ENCODE results near the gene ACRV1.
"Not testable (repeated sequence)": the region's sequence is repeated elsewhere in the genome, so short reads cannot be mapped to it uniquely, and the experiment has no call there.

ACRV1 gene, protein sequence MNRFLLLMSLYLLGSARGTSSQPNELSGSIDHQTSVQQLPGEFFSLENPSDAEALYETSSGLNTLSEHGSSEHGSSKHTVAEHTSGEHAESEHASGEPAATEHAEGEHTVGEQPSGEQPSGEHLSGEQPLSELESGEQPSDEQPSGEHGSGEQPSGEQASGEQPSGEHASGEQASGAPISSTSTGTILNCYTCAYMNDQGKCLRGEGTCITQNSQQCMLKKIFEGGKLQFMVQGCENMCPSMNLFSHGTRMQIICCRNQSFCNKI

DNA sequence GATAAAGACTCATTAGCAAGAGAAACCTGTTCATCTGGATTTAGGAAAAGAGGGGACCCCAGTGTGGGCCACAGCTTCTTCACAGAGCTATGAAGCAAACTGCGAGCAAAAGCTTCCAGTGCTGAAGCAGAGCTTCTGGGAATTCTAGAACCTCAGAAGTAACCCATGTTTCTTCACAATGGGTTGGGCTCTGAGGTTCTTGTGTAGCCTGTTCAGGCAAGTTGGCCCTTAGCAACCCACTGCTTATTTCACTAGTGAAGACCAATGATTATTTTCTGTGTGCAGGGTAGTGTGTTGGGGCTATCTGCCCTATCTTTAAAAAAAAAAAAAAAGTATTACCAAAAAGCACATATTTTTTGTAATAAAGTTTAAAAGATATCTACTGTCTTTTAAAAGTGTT, at the start of gene ACRV1:
Gene ACRV1 (minus strand): TSS at position 101 of the 400 bp plus-strand sequence. CDS start 67 bp downstream, at position 34.
- DNase-seq (ENCODE audit: low spot score): no peak

DNA sequence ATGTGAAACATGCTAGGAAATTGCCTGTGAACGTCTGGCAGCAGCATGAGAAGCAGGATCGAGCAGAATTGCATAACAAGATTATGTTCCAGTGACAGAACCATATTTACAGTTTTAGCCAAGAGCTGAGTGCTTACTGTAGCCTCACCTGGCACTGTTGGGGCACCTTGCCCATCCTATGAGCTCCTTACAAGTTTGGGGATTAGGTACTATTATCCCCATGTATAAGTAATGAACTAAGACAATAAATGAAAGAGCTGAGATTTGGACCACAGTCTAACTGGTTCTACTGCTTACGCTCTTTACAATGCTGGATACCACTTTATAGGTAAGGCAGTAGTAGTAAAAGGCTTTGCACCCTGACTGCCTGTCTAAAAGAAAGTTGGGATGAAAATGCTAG, 48.3 kb upstream of the ACRV1 start:
- no peak for DNase-seq (ENCODE audit: low spot score)

DNA sequence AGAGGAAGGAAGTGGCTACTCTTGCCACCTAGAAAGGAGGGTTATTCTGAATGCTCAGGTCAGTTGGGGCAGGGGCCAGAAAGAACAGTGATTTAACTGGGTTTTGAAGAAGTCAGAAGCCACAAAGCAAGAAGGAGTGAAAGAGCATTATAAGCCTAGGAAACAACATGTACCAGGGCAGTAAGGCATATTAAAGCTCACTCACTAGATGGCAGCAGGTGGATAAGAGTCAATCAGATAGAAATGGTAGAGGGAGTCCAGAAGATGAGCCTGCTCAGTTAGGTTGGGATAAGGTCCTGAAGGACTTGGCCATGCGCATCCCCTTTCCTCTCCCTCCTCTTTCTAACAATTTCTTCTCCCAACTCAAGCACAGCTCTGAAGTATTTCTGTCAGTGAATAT, 43.5 kb upstream of the ACRV1 start:
- peak; percentile 35 for DNase-seq (ENCODE audit: low spot score)

DNA sequence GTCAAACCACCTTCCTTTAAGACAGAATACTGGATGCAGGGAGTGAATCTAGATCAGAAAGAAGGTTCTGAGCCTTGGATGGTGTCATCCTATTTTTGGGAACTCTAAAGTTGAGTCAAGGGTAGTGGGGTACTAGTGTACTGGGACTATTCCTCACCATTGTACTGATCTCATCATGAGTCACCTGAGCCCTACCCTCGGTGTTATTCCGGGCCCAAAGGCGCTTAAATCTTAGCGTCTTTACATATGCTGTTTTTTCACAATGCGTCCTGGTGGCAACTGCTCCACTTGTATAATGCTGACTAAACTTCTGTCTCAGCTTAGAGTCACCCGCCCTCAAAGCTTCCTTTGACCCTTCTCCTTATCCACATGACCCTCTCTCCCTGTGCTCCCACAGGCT, 40.1 kb upstream of the ACRV1 start:
- DNase-seq (ENCODE audit: low spot score): no peak

DNA sequence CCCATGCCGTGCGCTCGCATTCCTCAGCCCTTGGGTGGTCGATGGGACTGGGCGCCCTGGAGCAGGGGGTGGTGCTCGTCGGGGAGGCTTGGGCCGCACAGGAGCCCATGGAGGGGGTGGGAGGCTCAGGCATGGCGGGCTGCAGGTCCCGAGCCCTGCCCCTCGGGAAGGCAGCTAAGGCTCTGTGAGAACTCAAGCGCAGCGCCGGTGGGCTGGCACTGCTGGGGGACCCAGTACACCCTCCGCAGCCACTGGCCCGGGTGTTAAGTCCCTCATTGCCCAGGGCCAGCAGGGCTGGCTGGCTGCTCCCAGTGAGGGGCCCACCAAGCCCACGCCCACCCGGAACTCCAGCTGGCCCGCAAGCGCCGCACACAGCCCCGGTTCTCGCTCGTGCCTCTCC, 24.0 kb upstream of the ACRV1 start:
- not testable (repeated sequence) for DNase-seq (ENCODE audit: low spot score)

DNA sequence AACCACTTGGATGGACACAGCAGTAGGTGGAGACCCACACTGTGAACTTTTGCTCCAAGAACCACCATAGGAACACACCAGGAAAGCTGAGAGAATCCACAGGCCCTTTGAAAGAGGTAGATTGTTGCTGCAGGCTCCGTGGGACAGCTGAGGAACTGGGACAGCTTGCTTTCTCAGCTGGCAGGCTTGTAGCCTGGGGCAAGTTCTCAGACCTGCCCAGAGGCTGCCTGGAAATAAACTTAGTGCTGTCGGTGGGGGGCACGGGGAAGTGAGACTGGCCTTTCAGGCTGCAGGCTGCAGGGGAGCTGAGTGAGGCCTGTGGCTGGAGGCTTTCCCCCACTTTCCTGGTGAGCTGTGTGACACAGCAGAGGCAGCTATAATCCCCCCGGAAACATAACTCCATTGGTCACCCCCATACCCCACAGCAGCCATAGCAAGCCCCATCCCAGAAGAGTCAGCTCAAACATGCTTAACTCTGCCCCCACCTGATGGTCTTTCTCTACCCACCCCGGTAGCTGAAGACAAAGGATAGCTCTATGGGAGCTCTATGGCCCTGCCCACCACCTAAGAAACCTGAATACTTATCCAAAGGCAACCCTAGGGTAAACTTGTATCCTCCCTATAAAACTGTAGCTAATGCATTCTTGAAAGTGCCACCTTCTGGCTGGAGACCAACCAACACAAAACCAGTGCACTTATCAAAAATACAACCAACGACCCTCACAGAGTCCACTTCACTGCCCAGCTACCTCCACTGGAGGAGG, 21.4 kb upstream of the ACRV1 start:
- no peak for DNase-seq (ENCODE audit: low spot score)

DNA sequence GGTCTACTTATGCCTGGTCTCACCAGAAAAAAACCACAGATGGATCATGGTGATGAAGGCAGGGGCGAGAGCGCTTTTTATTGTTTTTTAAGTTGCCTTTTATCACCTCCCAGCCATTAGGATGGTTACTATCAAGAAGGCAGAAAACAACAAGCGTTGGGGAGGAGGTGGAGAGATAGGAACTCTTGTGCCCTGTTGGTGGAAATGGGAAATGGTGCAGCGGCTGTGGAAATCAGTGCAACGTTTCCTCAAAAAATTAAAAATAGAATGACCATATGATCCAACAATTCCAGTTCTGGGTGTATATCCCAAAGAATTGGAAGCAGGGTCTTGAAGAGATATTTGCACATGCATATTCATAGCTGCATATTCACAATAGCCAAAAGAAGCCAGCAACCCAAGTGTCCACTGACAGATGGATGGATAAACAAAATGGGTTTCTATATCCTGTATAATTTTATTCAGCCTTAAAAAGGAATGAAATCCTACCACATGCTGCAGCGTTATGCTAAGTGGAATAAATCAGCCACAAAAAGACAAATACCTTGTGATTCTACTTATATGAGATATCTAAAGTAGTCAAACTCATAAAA, 20.5 kb upstream of the ACRV1 start:
- DNase-seq (ENCODE audit: low spot score): no peak

DNA sequence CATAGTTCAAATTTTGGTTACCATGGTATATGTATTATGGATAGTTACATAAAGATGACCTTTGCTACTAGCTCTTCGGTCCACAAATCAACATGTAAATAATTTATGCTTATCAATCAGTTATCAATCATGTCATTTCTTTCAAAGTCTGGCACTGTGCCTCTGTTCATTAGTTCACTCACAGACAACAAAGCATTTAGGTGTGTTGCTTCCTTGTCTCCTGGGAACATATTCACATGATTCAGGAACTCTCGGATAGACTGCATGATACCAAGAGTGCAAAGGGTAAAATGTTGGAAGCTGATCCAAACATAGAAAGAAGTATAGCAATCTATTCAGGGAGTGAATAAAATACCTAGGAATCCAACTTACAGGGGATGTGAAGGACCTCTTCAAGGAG, 14.3 kb upstream of the ACRV1 start:
- DNase-seq (ENCODE audit: low spot score): no peak

DNA sequence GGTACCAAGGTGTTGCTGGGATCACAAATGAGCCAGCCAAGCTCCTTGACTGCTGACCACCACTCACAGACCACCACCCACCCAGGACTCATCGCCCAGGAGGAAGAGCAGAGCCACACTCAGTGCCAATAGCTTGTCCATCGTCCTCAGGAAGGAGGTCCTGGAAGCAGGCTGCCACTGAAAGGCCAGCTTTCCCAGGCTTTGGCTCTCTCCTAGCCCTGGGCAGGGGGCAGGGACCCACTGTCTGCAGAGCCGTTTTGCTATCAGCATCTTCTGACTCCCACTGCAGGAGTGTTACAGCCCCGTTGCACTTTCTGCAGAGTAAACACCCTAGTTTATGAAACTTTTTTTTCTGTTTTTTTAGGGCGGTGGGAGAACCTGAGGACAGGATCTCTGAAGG, 12.2 kb upstream of the ACRV1 start:
- no peak for DNase-seq (ENCODE audit: low spot score)

DNA sequence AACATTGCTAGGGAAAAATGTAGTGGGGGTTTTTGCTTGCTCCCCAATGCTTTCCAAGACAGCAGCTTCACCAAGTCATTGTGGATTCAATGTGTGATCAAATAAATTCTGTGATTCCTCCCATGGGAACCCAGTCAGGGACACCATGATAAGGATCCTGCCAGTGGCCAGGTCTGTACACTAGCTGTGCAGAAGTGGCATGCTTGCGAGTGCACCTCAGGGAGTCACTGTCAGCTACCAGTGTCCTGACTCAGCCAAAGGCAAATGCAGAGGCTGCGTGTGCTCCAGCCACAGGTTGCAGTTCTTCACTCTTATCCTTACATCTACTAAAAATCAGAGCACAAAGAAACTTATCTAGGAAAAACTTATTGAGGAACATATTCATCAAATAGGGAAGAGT, 9.4 kb upstream of the ACRV1 start:
- DNase-seq (ENCODE audit: low spot score): no peak

DNA sequence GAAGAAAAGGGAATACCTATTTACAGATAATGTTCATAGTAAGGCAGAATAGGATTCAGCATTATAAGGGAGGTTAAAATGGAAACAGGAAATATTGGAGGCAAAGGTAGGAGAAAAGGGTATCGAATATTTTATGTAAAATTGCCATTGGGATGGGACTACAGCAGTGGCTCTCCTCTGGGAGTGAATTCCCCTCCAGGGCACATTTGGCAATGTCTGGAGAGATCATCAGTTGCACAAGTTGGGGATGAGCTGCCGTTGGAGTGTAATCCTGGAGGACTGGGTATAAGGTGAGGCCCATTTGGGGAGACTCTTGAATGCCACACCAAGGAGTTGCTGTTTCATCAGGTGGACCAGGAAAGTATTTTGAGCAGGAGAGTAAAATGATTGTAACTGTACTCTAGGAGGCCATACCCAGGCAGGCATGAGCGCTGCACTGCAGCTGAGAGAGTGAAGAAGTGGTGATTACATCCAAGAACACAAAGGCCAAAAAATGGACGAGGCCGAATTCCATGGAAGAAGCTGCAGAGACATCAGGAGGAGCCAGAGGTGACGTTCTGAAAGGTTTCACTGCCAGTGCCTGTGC, 8.7 kb upstream of the ACRV1 start:
- no peak for DNase-seq (ENCODE audit: low spot score)

DNA sequence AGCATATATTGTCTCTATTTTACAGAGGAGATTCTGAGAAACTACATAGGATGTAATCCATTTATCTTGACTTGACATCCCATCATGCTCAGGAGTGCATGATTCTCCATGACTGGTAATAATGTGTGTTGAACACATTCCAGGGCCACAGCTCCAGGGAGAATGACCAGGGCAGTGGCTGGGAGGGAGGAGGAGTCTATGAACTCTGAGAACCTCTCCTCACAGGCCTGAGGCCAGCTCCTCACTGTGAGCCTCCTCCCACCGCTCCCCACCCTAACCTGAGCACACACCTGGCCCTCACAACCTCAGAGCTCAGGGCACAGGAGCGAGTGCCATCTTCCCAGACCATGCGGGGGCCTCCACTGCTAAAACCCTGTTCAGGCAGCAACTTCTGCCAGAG, 8.0 kb upstream of the ACRV1 start:
- DNase-seq (ENCODE audit: low spot score): peak; percentile 34

DNA sequence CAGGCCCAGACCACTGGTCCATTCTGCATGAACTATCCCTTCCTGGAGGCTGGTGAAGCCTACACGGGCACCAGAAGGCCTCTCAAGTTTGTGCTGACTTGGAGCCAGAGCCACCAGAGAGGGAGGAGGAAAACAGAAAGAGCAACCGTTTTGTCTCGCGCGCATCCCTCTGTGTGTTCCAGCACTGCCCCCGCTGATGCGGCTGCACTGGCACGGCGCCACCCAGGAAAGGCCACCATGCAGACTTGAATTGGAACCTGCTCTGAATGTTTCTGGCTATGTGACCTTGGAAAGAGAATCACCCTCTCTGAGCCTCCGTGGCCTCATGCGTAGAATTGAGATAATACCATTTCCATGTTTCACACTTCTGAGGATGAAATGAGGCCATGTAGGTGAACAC, 7.4 kb upstream of the ACRV1 start:
- DNase-seq (ENCODE audit: low spot score): no peak

DNA sequence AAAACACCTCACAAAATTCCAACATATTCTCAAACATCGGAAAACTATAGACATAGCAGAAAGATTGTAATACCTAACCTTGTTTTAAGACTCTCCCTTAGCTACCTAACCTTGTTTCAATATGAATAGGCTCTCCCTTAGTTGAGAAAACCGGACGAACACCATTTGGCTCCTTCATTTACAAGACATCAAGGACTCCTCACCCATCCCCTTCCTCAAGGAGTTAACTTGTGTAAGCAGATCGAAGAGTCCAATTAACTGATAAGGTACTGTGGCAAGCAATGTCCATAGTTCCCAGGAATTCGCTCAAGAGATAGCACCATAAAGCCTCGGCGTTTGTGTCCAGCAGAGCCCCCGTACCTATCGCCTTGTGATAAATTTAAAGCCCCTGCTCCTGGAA, 4.6 kb upstream of the ACRV1 start:
- DNase-seq (ENCODE audit: low spot score): no peak

DNA sequence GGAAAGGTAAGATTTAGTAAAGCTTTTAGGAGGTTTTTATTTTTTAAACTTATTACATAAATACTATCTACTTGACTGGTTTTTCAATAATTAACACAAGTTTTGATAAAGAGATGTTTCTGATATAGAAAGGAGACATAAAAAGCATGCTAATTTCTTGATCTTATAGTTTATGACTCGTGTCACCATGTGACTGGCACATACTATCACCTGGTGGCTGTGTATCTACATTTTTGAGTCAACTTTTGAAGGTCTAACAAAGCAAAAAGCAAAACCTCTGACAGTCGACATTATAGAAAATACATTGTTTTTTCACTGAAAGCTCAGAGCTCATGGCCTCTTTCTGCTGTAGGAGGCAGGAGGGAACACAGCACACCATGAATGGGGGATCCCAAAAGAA, 810 bp downstream of the ACRV1 start:
- no peak for DNase-seq (ENCODE audit: low spot score)

DNA sequence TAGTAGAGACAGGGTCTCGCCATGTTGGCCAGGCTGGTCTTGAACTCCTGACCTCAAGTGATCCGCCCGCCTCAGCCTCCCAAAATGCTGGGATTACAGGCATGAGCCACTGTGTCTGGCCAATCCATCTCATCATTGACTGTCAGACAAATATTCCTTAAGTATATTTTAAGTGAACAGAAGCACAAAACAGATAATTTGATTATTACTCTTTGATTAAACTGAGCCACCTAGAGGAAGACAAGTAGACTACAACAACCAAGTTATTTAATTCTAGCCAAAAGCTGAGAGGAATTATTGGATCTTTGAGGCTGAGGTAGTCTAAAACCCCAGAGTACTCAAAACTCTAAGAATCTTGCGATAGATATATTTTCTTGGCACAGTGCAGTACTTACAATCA, 1.2 kb downstream of the ACRV1 start:
- no peak for DNase-seq (ENCODE audit: low spot score)

DNA sequence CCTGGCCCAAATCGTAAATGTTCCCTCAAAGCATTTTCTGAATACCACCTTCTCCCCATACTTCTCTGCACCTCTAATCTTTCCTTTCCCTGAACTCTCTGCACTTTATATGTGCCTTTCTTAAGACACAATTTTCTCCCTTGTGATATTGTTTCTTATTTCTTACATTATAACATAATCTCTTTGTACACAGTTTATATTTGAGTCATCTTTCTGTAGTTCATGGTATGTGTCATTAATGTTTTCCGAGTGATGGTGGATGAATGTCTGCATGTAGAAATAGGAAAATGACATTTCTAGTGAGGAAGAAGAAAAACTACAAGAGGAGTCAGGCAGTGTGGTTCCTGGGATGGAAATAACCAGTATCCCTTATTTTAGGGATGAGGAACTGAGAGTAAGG, 5.5 kb downstream of the ACRV1 start:
- DNase-seq (ENCODE audit: low spot score): no peak

DNA sequence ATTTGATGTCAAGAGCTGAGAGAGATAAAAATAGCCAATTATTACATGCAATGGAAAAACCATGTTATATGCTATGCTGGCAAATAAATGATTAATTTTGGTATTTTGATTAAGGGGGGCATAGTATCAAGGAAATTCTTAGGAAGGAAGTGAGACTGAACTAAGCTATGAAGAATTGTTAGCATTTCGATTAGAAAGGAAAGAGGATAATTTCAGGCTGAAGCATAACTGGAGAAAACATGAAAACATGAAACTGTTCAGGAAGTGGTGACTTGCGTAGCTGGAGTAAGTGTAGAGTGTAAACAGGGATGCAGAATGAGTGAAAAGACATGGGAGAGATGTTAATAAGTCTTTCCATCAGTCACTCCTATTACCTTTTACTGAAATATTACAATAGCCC, 6.4 kb downstream of the ACRV1 start:
- no peak for DNase-seq (ENCODE audit: low spot score)

DNA sequence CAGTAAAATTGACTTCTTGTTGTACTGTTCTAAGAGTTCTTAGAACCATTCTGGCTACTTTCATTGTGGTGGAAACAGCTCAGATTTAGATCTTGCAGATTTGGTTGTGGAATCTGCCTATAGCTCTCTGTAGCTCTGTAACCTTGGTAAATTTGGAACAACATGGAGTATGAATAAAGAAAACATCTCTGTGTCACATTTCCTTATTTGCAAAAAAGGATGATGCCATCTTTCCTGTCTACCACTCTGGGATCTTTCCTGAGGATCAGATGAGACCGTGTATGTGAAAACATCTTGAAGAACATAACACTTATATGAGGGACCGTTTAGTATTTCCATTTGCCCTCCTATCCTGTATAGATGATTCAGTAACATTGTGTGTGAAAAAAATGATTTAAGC, 9.1 kb downstream of the ACRV1 start:
- DNase-seq (ENCODE audit: low spot score): no peak

DNA sequence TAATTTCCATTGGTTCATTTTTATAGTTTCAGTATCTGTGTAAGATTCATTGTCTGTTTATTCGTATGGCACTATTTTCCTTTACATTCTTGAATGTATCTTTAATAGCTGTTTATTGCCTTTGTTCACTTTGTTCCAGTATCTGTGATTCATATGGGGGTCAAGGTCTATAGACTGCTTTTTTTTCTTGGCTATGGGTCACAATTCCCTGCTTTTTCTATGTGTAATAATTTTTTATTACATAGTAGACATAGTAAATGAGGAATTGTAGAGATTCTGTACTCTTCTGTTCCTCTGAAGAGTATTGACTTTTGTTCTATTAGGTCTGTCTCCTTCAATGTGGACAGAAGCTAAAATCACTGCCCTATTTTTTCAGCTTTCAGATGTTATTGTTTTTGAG, 10.5 kb downstream of the ACRV1 start:
- no peak for DNase-seq (ENCODE audit: low spot score)

DNA sequence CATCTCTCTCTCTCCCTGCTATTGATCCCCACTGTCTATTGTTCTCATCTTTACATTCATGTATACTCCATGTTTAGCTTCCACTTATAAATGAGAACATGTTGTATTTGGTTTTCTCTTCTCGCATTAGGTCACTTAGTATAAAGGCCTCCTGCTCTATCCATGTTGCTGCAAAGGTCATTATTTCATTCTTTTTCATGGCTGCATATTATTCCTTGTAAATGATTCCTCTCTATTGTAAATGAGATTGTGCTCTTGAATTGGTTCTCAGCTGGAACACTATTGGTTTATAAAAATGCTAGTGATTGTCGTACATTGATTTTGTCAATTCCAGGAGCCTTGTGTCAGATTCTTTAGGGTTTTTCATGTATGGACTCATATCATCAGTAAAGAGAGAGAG, 13.5 kb downstream of the ACRV1 start:
- DNase-seq (ENCODE audit: low spot score): no peak

DNA sequence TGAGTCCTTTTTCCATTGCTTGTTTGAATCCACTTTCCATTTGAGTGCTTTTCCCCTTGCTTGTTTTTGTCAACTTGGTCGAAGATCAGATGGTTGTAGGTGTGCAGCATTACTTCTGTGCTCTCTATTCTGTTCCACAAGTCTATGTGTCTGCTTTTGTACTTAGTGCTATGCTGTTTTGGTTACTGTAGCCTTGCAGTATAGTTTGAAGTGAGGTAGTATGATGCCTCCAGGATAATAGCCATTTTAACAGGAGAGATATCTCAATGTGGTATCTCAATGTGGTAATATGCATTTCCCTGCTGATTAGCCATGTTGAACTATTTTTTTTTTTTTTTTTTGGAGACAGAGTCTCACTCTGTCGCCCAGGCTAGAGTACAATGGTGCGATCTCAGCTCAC, 16.7 kb downstream of the ACRV1 start:
- DNase-seq (ENCODE audit: low spot score): no peak

DNA sequence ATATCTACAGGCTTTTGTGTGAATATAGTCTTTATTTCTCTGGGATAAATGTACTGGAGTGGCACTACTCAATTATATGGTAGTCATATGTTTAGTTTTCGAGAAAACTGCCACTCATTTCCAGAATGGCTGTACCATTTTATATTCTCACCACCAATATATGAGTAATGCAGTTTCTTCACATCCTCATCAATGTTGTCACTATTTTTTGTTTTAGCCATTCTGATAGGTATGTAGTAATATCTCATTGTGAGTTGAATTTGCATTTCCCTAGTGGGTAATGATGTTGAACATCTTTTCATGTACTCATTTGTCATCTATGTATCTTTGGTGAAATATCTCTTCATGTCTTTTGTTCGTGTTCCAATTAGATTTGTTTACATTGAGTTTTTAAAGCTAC, 18.0 kb downstream of the ACRV1 start:
- no peak for DNase-seq (ENCODE audit: low spot score)

Data from D341Med (cell line).